Muscle layer of colon (tissue), 2 donors: ENCODE measurements around the gene ACOT11.

Source experiments
- H3K27ac ChIP-seq: one replicate; pipeline ENCODE4 v1.7.0; 2013; ENCODE audit warnings: low read depth, mild to moderate bottlenecking, low read length, moderate library complexity
- H3K27me3 ChIP-seq, 2 donors: one replicate each; pipeline ENCODE4 v1.7.0; 2013; ENCODE audit warnings: low read length in 2 of 2, mild to moderate bottlenecking in 2 of 2; ENCODE audit not compliant: insufficient read depth in 2 of 2, control insufficient read depth in 1 of 2
- H3K36me3 ChIP-seq: one replicate; pipeline ENCODE4 v1.7.0; 2013; ENCODE audit warnings: mild to moderate bottlenecking, low read length; ENCODE audit not compliant: insufficient read depth
- H3K4me1 ChIP-seq: one replicate; pipeline ENCODE4 v1.7.0; 2013; ENCODE audit warnings: mild to moderate bottlenecking, low read length; ENCODE audit not compliant: insufficient read depth
- H3K4me3 ChIP-seq, 2 donors: one replicate each; pipeline ENCODE4 v1.7.0; 2013; ENCODE audit warnings: low read length in 2 of 2, low read depth in 1 of 2, mild to moderate bottlenecking in 1 of 2, moderate library complexity in 1 of 2
- H3K9ac ChIP-seq: one replicate; pipeline ENCODE4 v1.7.0; 2013; ENCODE audit warnings: low read length
- H3K9me3 ChIP-seq: one replicate; pipeline ENCODE4 v1.7.0; 2013; ENCODE audit warnings: mild to moderate bottlenecking, low read length
- donor health status: abdominal sarcoma.
- donor health status: Adenocarcinoma of cecum.

Gene ACOT11

GRCh38 chr1:54547601-54548388, at the start of gene ACOT11:
ACOT11 (plus strand) TSS chr1:54548228; CDS start chr1:54548310, 82 bp downstream.
- no peaks in the 10 kb centered on the region for H3K36me3 ChIP-seq
- H3K27ac ChIP-seq, result peak within 1 kb of the TSS; percentile 79
- H3K9ac ChIP-seq, result peak within 1 kb of the TSS; percentile 47
- no peaks in the 10 kb centered on the region for H3K27me3 ChIP-seq
- H3K4me1 ChIP-seq, result peaks cover 35% of the 10 kb centered on the region
- H3K4me3 ChIP-seq, result peak within 1 kb of the TSS; percentile 17 to 63
- no peaks in the 10 kb centered on the region for H3K9me3 ChIP-seq

GRCh38 chr1:54498383-54499096, 49.5 kb upstream of the ACOT11 start:
- Histone ChIP-seq H3K4me1 (peaks cover 5% of the 10 kb centered on the region), H3K27ac (no peak overlapping the region), H3K36me3 (no peaks in the 10 kb centered on the region), H3K4me3 (peak overlapping the region; percentile 14 to 27), H3K27me3 (peaks cover 0 to 8% of the 10 kb centered on the region in 2 donors), H3K9ac (no peak overlapping the region), H3K9me3 (no peaks in the 10 kb centered on the region)

- no peak overlapping the region for H3K27ac ChIP-seq
- peak overlapping the region; percentile 14 to 27 for H3K4me3 ChIP-seq
- H3K9ac ChIP-seq, result no peak overlapping the region
These were observed 49.0 kb upstream of the ACOT11 start for GRCh38 chr1:54499097-54499359.

GRCh38 chr1:54499360-54500106, 48.5 kb upstream of the ACOT11 start:
- Histone ChIP-seq H3K4me1 (peaks cover 5% of the 10 kb centered on the region), H3K9ac (no peak overlapping the region), H3K27ac (peak overlapping the region; percentile 19), H3K9me3 (no peaks in the 10 kb centered on the region), H3K27me3 (peaks cover 0 to 8% of the 10 kb centered on the region in 2 donors), H3K36me3 (no peaks in the 10 kb centered on the region), H3K4me3 (peak overlapping the region; percentile 35 to 41)

More at GRCh38 chr1:54499097-54499359, 49.0 kb upstream of the ACOT11 start:
- Histone ChIP-seq H3K9me3 (no peaks in the 10 kb centered on the region), H3K4me1 (peaks cover 5% of the 10 kb centered on the region), H3K36me3 (no peaks in the 10 kb centered on the region), H3K27me3 (peaks cover 0 to 8% of the 10 kb centered on the region in 2 donors)

- Histone ChIP-seq H3K4me1 (peaks cover 5% of the 10 kb centered on the region), H3K27me3 (peaks cover 0 to 8% of the 10 kb centered on the region in 2 donors), H3K36me3 (no peaks in the 10 kb centered on the region), H3K27ac (no peak overlapping the region), H3K9ac (no peak overlapping the region), H3K9me3 (no peaks in the 10 kb centered on the region), H3K4me3 (peak overlapping the region in 1 of 2 donors; percentile 35)
These were observed 48.0 kb upstream of the ACOT11 start for GRCh38 chr1:54500107-54500431.

GRCh38 chr1:54501849-54502248, 46.2 kb upstream of the ACOT11 start:
- Histone ChIP-seq H3K4me1 (peaks cover 5% of the 10 kb centered on the region), H3K9ac (no peak overlapping the region), H3K36me3 (no peaks in the 10 kb centered on the region), H3K4me3 (no peak overlapping the region), H3K9me3 (no peaks in the 10 kb centered on the region), H3K27ac (no peak overlapping the region), H3K27me3 (peaks cover 0 to 8% of the 10 kb centered on the region in 2 donors)

- peaks cover 0 to 8% of the 10 kb centered on the region in 2 donors for H3K27me3 ChIP-seq
- H3K36me3 ChIP-seq, result no peaks in the 10 kb centered on the region
- no peak overlapping the region for H3K4me3 ChIP-seq
- no peaks in the 10 kb centered on the region for H3K9me3 ChIP-seq
- peaks cover 5% of the 10 kb centered on the region for H3K4me1 ChIP-seq
- no peak overlapping the region for H3K27ac ChIP-seq
- no peak overlapping the region for H3K9ac ChIP-seq
These were observed 45.7 kb upstream of the ACOT11 start for GRCh38 chr1:54502342-54502741.

GRCh38 chr1:54506594-54506993, 41.4 kb upstream of the ACOT11 start:
- no peaks in the 10 kb centered on the region for H3K27me3 ChIP-seq
- no peak overlapping the region for H3K4me3 ChIP-seq
- no peaks in the 10 kb centered on the region for H3K36me3 ChIP-seq
- no peak overlapping the region for H3K9ac ChIP-seq
- H3K27ac ChIP-seq, result no peak overlapping the region
- no peaks in the 10 kb centered on the region for H3K4me1 ChIP-seq
- H3K9me3 ChIP-seq, result no peaks in the 10 kb centered on the region

GRCh38 chr1:54507033-54507870, 40.8 kb upstream of the ACOT11 start:
- no peaks in the 10 kb centered on the region for H3K9me3 ChIP-seq
- H3K9ac ChIP-seq, result no peak overlapping the region
- H3K27ac ChIP-seq, result no peak overlapping the region
- H3K27me3 ChIP-seq, result no peaks in the 10 kb centered on the region
- no peak overlapping the region for H3K4me3 ChIP-seq
- H3K36me3 ChIP-seq, result no peaks in the 10 kb centered on the region
- H3K4me1 ChIP-seq, result no peaks in the 10 kb centered on the region

GRCh38 chr1:54510715-54511270, 37.2 kb upstream of the ACOT11 start:
- no peak overlapping the region for H3K9ac ChIP-seq
- no peaks in the 10 kb centered on the region for H3K27me3 ChIP-seq
- H3K4me1 ChIP-seq, result no peaks in the 10 kb centered on the region
- H3K9me3 ChIP-seq, result no peaks in the 10 kb centered on the region
- no peak overlapping the region for H3K27ac ChIP-seq
- no peaks in the 10 kb centered on the region for H3K36me3 ChIP-seq
- no peak overlapping the region for H3K4me3 ChIP-seq
